SKM-1 (cell line): ENCODE results near the gene G3BP2.
"Not testable (repeated sequence)": the region's sequence is repeated elsewhere in the genome, so short reads cannot be mapped to it uniquely, and the experiment has no call there.

ENCODE experiments used
- DNase-seq: peaks from one replicate; lab custom pipeline; 2025; ENCODE audit not compliant: unreplicated experiment; lab: John Stamatoyannopoulos, UW

Gene G3BP2

GRCh38 chr4:75673027-75673958 lies at the start of gene G3BP2:
G3BP2 (minus strand) TSS chr4:75673411; CDS start chr4:75662025, 11,386 bp downstream.
- DNase-seq = peak; percentile 97

GRCh38 chr4:75722417-75722816 lies 49.2 kb upstream of the G3BP2 start:
- DNase-seq = no peak

- DNase-seq = no peak
Measured at GRCh38 chr4:75718529-75718928, 45.3 kb upstream of the G3BP2 start.

GRCh38 chr4:75717408-75717807 lies 44.2 kb upstream of the G3BP2 start:
- DNase-seq = no peak

GRCh38 chr4:75716054-75716453 lies 42.8 kb upstream of the G3BP2 start:
- DNase-seq = not testable (repeated sequence)

GRCh38 chr4:75715105-75715799 lies 42.0 kb upstream of the G3BP2 start:
- no peak for DNase-seq

- DNase-seq = no peak
Measured at GRCh38 chr4:75714704-75715103, 41.5 kb upstream of the G3BP2 start.

GRCh38 chr4:75714011-75714410 lies 40.8 kb upstream of the G3BP2 start:
- no peak for DNase-seq

GRCh38 chr4:75710246-75710645 lies 37.0 kb upstream of the G3BP2 start:
- DNase-seq = no peak

GRCh38 chr4:75708218-75708691 lies 35.0 kb upstream of the G3BP2 start:
- no peak for DNase-seq

- no peak for DNase-seq
Measured at GRCh38 chr4:75705198-75705977, 32.2 kb upstream of the G3BP2 start.

- no peak for DNase-seq
Measured at GRCh38 chr4:75702919-75703411, 29.8 kb upstream of the G3BP2 start.

GRCh38 chr4:75699299-75699698 lies 26.1 kb upstream of the G3BP2 start:
- DNase-seq = no peak

GRCh38 chr4:75698963-75699228 lies 25.7 kb upstream of the G3BP2 start:
- DNase-seq = no peak

GRCh38 chr4:75698162-75698962 lies 25.2 kb upstream of the G3BP2 start:
- peak; percentile 42 for DNase-seq

- no peak for DNase-seq
Measured at GRCh38 chr4:75696581-75696980, 23.4 kb upstream of the G3BP2 start.

GRCh38 chr4:75696071-75696470 lies 22.9 kb upstream of the G3BP2 start:
- no peak for DNase-seq

- DNase-seq = not testable (repeated sequence)
Measured at GRCh38 chr4:75692066-75692465, 18.9 kb upstream of the G3BP2 start.

- not testable (repeated sequence) for DNase-seq
Measured at GRCh38 chr4:75687125-75687524, 13.9 kb upstream of the G3BP2 start.

GRCh38 chr4:75686346-75686745 lies 13.1 kb upstream of the G3BP2 start:
- DNase-seq = no peak
